ENCODE results near the gene SLC39A11. TPM values are rescaled to one million over a fixed set of nuclear protein-coding genes. Genes with fewer than 3 reads are reported as not detected.
A peak's percentile ranks its signal among the peaks of the same experiment; 100 is the strongest.

Gene SLC39A11
- total RNA-seq, 1 donor from 2014 or later = 8.2 TPM

- no peak for FAIRE-seq
- no peak for DNase-seq (ENCODE audit: low spot score in 2 of 2)
These were observed 201.8 kb downstream of the SLC39A11 start for GRCh38 chr17:72890711-72891110.

- no peak for DNase-seq (ENCODE audit: low spot score in 2 of 2)
- FAIRE-seq = no peak
These were observed 204.6 kb downstream of the SLC39A11 start for GRCh38 chr17:72887917-72888316.

- DNase-seq (ENCODE audit: low spot score in 2 of 2) = no peak
- no peak for FAIRE-seq
These were observed 205.2 kb downstream of the SLC39A11 start for GRCh38 chr17:72887322-72887721.

GRCh38 chr17:72886622-72887021 lies 205.9 kb downstream of the SLC39A11 start:
- DNase-seq (ENCODE audit: low spot score in 2 of 2) = no peak

GRCh38 chr17:72884066-72884465 lies 208.4 kb downstream of the SLC39A11 start:
- peak; percentile 68 for FAIRE-seq
- DNase-seq (ENCODE audit: low spot score in 2 of 2) = peak; percentile 32 to 46

More at GRCh38 chr17:72886622-72887021, 205.9 kb downstream of the SLC39A11 start:
- no peak for FAIRE-seq

- DNase-seq (ENCODE audit: low spot score in 2 of 2) = no peak
- FAIRE-seq = no peak
These were observed 209.1 kb downstream of the SLC39A11 start for GRCh38 chr17:72883351-72883750.

GRCh38 chr17:72882426-72882825 lies 210.1 kb downstream of the SLC39A11 start:
- no peak for DNase-seq (ENCODE audit: low spot score in 2 of 2)
- FAIRE-seq = no peak

GRCh38 chr17:72879877-72880276 lies 212.6 kb downstream of the SLC39A11 start:
- DNase-seq (ENCODE audit: low spot score in 2 of 2) = no peak

GRCh38 chr17:72878975-72879660 lies 213.4 kb downstream of the SLC39A11 start:
- no peak for DNase-seq (ENCODE audit: low spot score in 2 of 2)
- no peak for FAIRE-seq

More at GRCh38 chr17:72879877-72880276, 212.6 kb downstream of the SLC39A11 start:
- no peak for FAIRE-seq

- no peak for FAIRE-seq
- no peak for DNase-seq (ENCODE audit: low spot score in 2 of 2)
These were observed 215.1 kb downstream of the SLC39A11 start for GRCh38 chr17:72877348-72877747.

- DNase-seq (ENCODE audit: low spot score in 2 of 2) = no peak
- no peak for FAIRE-seq
These were observed 216.1 kb downstream of the SLC39A11 start for GRCh38 chr17:72876413-72876812.

GRCh38 chr17:72875361-72875760 lies 217.1 kb downstream of the SLC39A11 start:
- FAIRE-seq (no peak), DNase-seq (ENCODE audit: low spot score in 2 of 2) (no peak)

- DNase-seq (ENCODE audit: low spot score in 2 of 2) = no peak
- FAIRE-seq = no peak
These were observed 220.1 kb downstream of the SLC39A11 start for GRCh38 chr17:72872396-72872795.

GRCh38 chr17:72870367-72870985 lies 222.0 kb downstream of the SLC39A11 start:
- FAIRE-seq = no peak
- no peak for DNase-seq (ENCODE audit: low spot score in 2 of 2)

GRCh38 chr17:72869630-72870029 lies 222.9 kb downstream of the SLC39A11 start:
- FAIRE-seq (no peak), DNase-seq (ENCODE audit: low spot score in 2 of 2) (no peak)

GRCh38 chr17:72865954-72866353 lies 226.5 kb downstream of the SLC39A11 start:
- DNase-seq (ENCODE audit: low spot score in 2 of 2) = no peak
- no peak for FAIRE-seq

GRCh38 chr17:72863526-72864211 lies 228.8 kb downstream of the SLC39A11 start:
- DNase-seq (ENCODE audit: low spot score in 2 of 2) (no peak), FAIRE-seq (no peak)

GRCh38 chr17:72862276-72862999 lies 230.1 kb downstream of the SLC39A11 start:
- DNase-seq (ENCODE audit: low spot score in 2 of 2) (no peak), FAIRE-seq (no peak)

GRCh38 chr17:72861811-72862210 lies 230.7 kb downstream of the SLC39A11 start:
- no peak for FAIRE-seq

GRCh38 chr17:72860778-72861177 lies 231.7 kb downstream of the SLC39A11 start:
- DNase-seq (ENCODE audit: low spot score in 2 of 2) = no peak
- no peak for FAIRE-seq

More at GRCh38 chr17:72861811-72862210, 230.7 kb downstream of the SLC39A11 start:
- DNase-seq (ENCODE audit: low spot score in 2 of 2) = no peak
